Measurements from ENCODE around the gene ARFRP1.
A peak's percentile ranks its signal among the peaks of the same experiment; 100 is the strongest.

ARFRP1 gene

DNA sequence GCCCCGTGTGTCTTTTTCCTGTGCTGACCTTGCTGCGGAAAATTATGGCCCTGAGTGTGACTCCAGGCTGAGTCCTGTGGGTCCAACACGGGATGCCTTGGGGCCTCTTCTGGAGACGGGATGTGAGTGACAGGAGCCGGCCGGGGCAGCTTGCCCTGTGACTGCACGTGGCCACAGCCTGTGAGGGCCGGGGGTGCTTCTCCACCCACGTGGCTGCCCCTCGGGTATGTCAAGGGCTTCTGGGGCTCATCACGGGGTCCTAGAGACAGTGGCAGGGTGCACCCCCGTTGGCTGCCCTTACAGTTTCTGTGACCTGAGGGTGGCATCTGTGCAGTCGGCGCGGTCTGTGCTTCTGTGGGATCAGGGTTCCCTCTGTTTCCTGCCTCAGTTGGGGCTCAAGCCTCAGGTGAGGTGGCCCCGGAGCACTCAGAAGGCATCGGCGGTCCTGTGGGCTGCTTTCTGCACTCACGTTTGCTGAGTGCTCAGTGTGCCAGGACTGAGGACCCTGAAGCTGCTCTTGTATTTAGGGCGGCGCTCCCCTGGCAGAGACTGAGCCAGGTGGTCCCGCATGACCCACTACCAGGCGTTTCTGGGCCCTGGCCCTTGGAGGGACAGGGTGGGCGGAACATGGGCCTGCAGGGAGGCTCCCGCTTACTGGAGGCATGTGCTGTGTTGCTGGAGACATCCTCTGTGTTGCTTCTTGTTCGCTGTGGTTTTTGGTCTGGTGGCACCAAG, 44.3 kb downstream of the ARFRP1 start:
- no peaks in the 10 kb centered on the region for H3K9me3 ChIP-seq (ENCODE audit: insufficient read depth, low read depth, low read length)
- no peak overlapping the region for H2AFZ ChIP-seq (ENCODE audit: insufficient read depth, low read length, poor library complexity)
- H4K91ac ChIP-seq (ENCODE audit: low read depth, low read length): no peak overlapping the region
- H3K9ac ChIP-seq (ENCODE audit: low read length): no peak overlapping the region
- no peak overlapping the region for H3K14ac ChIP-seq (ENCODE audit: low read length)
- no peaks in the 10 kb centered on the region for H3K27me3 ChIP-seq (ENCODE audit: insufficient read depth, low read length)
- DNase-seq: no peak
- no peak overlapping the region for H3K4ac ChIP-seq (ENCODE audit: low read depth, low read length)
- no peak overlapping the region for H4K12ac ChIP-seq (ENCODE audit: low read depth, low read length)
- H3K4me1 ChIP-seq (ENCODE audit: control insufficient read depth in 1 of 2, insufficient read depth in 2 of 2, low read length in 2 of 2): peaks cover 5 to 7% of the 10 kb centered on the region in 2 experiments
- no CpG with 5 or more reads among the region's 26 CpGs for WGBS (ENCODE audit: extremely low coverage, insufficient coverage, insufficient read length)
- H3K23ac ChIP-seq (ENCODE audit: low read length): no peak overlapping the region
- no peak overlapping the region for H2BK12ac ChIP-seq (ENCODE audit: low read length)
- H2BK5ac ChIP-seq (ENCODE audit: low read depth, low read length, poor library complexity): no peak overlapping the region
- H3K27ac ChIP-seq (ENCODE audit: low read depth, low read length): no peak overlapping the region
- no peak overlapping the region for H4K8ac ChIP-seq (ENCODE audit: low read depth, low read length)
- no peak overlapping the region for H3K4me2 ChIP-seq (ENCODE audit: low read length)
- H2BK120ac ChIP-seq (ENCODE audit: insufficient read depth, low read length, poor library complexity): no peak overlapping the region
- H3K4me3 ChIP-seq (ENCODE audit: low read depth, low read length): no peak overlapping the region
- peaks cover 4% of the 10 kb centered on the region for H3K79me2 ChIP-seq (ENCODE audit: control insufficient read depth, insufficient read depth, low read length, poor library complexity)
- no peak overlapping the region for H3K18ac ChIP-seq (ENCODE audit: low read length)
- peaks cover 6% of the 10 kb centered on the region for H3K79me1 ChIP-seq (ENCODE audit: low read length)
- H3K36me3 ChIP-seq (ENCODE audit: control insufficient read depth in 1 of 2, insufficient read depth in 2 of 2, low read length in 2 of 2): peaks cover 61 to 70% of the 10 kb centered on the region in 2 experiments
- H2AK5ac ChIP-seq (ENCODE audit: low read length): no peak overlapping the region

- H4K8ac ChIP-seq (ENCODE audit: low read depth, low read length): no peak overlapping the region
- H3K4me1 ChIP-seq (ENCODE audit: control insufficient read depth in 1 of 2, insufficient read depth in 2 of 2, low read length in 2 of 2): peaks cover 5 to 9% of the 10 kb centered on the region in 2 experiments
- no peak overlapping the region for H3K14ac ChIP-seq (ENCODE audit: low read length)
- peaks cover 54 to 63% of the 10 kb centered on the region in 2 experiments for H3K36me3 ChIP-seq (ENCODE audit: control insufficient read depth in 1 of 2, insufficient read depth in 2 of 2, low read length in 2 of 2)
- H3K4me2 ChIP-seq (ENCODE audit: low read length): no peak overlapping the region
- no peak overlapping the region for H2BK120ac ChIP-seq (ENCODE audit: insufficient read depth, low read length, poor library complexity)
- H2AK5ac ChIP-seq (ENCODE audit: low read length): no peak overlapping the region
- no peak overlapping the region for H3K23ac ChIP-seq (ENCODE audit: low read length)
- no peaks in the 10 kb centered on the region for H3K9me3 ChIP-seq (ENCODE audit: insufficient read depth, low read depth, low read length)
- no peak for DNase-seq
- H3K9ac ChIP-seq (ENCODE audit: low read length): no peak overlapping the region
- H3K79me1 ChIP-seq (ENCODE audit: low read length): peaks cover 10% of the 10 kb centered on the region
- H4K91ac ChIP-seq (ENCODE audit: low read depth, low read length): no peak overlapping the region
- no peak overlapping the region for H3K4me3 ChIP-seq (ENCODE audit: low read depth, low read length)
- H2AFZ ChIP-seq (ENCODE audit: insufficient read depth, low read length, poor library complexity): no peak overlapping the region
- H3K4ac ChIP-seq (ENCODE audit: low read depth, low read length): no peak overlapping the region
- no peak overlapping the region for H4K12ac ChIP-seq (ENCODE audit: low read depth, low read length)
- no peak overlapping the region for H3K18ac ChIP-seq (ENCODE audit: low read length)
- no CpG with 5 or more reads among the region's 9 CpGs for WGBS (ENCODE audit: extremely low coverage, insufficient coverage, insufficient read length)
- no peak overlapping the region for H3K27ac ChIP-seq (ENCODE audit: low read depth, low read length)
- no peak overlapping the region for H2BK5ac ChIP-seq (ENCODE audit: low read depth, low read length, poor library complexity)
- H3K79me2 ChIP-seq (ENCODE audit: control insufficient read depth, insufficient read depth, low read length, poor library complexity): peaks cover 4% of the 10 kb centered on the region
- H3K27me3 ChIP-seq (ENCODE audit: insufficient read depth, low read length): no peaks in the 10 kb centered on the region
- no peak overlapping the region for H2BK12ac ChIP-seq (ENCODE audit: low read length)
Observed at GRCh38 chr20:63662813-63663189, 45.0 kb downstream of the ARFRP1 start.

- Histone ChIP-seq H3K18ac (ENCODE audit: low read length) (no peak overlapping the region), H4K91ac (ENCODE audit: low read depth, low read length) (no peak overlapping the region), H3K79me1 (ENCODE audit: low read length) (peaks cover 10% of the 10 kb centered on the region), H3K9ac (ENCODE audit: low read length) (no peak overlapping the region), H3K23ac (ENCODE audit: low read length) (no peak overlapping the region), H3K4ac (ENCODE audit: low read depth, low read length) (no peak overlapping the region), H3K27ac (ENCODE audit: low read depth, low read length) (no peak overlapping the region), H3K14ac (ENCODE audit: low read length) (no peak overlapping the region), H3K9me3 (ENCODE audit: insufficient read depth, low read depth, low read length) (no peaks in the 10 kb centered on the region), H2BK120ac (ENCODE audit: insufficient read depth, low read length, poor library complexity) (no peak overlapping the region), H2AFZ (ENCODE audit: insufficient read depth, low read length, poor library complexity) (no peak overlapping the region), H4K8ac (ENCODE audit: low read depth, low read length) (no peak overlapping the region), H3K79me2 (ENCODE audit: control insufficient read depth, insufficient read depth, low read length, poor library complexity) (peaks cover 4% of the 10 kb centered on the region), H3K4me2 (ENCODE audit: low read length) (no peak overlapping the region), H3K4me3 (ENCODE audit: low read depth, low read length) (no peak overlapping the region), H2AK5ac (ENCODE audit: low read length) (no peak overlapping the region), H3K4me1 (ENCODE audit: control insufficient read depth in 1 of 2, insufficient read depth in 2 of 2, low read length in 2 of 2) (peaks cover 5 to 12% of the 10 kb centered on the region in 2 experiments), H4K12ac (ENCODE audit: low read depth, low read length) (no peak overlapping the region), H3K36me3 (ENCODE audit: control insufficient read depth in 1 of 2, insufficient read depth in 2 of 2, low read length in 2 of 2) (peaks cover 48 to 57% of the 10 kb centered on the region in 2 experiments), H3K27me3 (ENCODE audit: insufficient read depth, low read length) (no peaks in the 10 kb centered on the region), H2BK5ac (ENCODE audit: low read depth, low read length, poor library complexity) (no peak overlapping the region), H2BK12ac (ENCODE audit: low read length) (no peak overlapping the region)
- no CpG with 5 or more reads among the region's 33 CpGs for WGBS (ENCODE audit: extremely low coverage, insufficient coverage, insufficient read length)
- DNase-seq: no peak
Observed at GRCh38 chr20:63661959-63662812, 45.6 kb downstream of the ARFRP1 start.

DNA sequence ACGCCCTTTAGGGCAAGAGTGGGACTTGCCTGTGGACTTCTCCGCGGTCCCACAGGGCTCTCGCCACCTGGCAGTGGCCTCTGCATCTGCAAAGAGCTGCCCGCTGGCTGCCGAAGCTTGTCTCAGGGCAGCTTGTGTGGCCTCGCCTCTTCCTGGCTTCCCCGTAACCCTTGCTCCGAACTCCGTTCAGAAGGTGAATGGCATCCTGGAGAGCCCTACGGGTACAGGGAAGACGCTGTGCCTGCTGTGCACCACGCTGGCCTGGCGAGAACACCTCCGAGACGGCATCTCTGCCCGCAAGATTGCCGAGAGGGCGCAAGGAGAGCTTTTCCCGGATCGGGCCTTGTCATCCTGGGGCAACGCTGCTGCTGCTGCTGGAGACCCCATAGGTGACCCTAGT, 46.7 kb downstream of the ARFRP1 start:
- no peak overlapping the region for H4K12ac ChIP-seq (ENCODE audit: low read depth, low read length)
- no peaks in the 10 kb centered on the region for H3K27me3 ChIP-seq (ENCODE audit: insufficient read depth, low read length)
- H3K9ac ChIP-seq (ENCODE audit: low read length): peak overlapping the region; percentile 10
- no peak overlapping the region for H2AFZ ChIP-seq (ENCODE audit: insufficient read depth, low read length, poor library complexity)
- no peak overlapping the region for H3K4me2 ChIP-seq (ENCODE audit: low read length)
- H2BK120ac ChIP-seq (ENCODE audit: insufficient read depth, low read length, poor library complexity): no peak overlapping the region
- no peak overlapping the region for H2BK5ac ChIP-seq (ENCODE audit: low read depth, low read length, poor library complexity)
- peaks cover 4% of the 10 kb centered on the region for H3K79me2 ChIP-seq (ENCODE audit: control insufficient read depth, insufficient read depth, low read length, poor library complexity)
- peaks cover 5 to 12% of the 10 kb centered on the region in 2 experiments for H3K4me1 ChIP-seq (ENCODE audit: control insufficient read depth in 1 of 2, insufficient read depth in 2 of 2, low read length in 2 of 2)
- no peak overlapping the region for H3K23ac ChIP-seq (ENCODE audit: low read length)
- H3K4ac ChIP-seq (ENCODE audit: low read depth, low read length): no peak overlapping the region
- H3K9me3 ChIP-seq (ENCODE audit: insufficient read depth, low read depth, low read length): no peaks in the 10 kb centered on the region
- H2AK5ac ChIP-seq (ENCODE audit: low read length): no peak overlapping the region
- no peak overlapping the region for H2BK12ac ChIP-seq (ENCODE audit: low read length)
- DNase-seq: no peak
- no peak overlapping the region for H4K91ac ChIP-seq (ENCODE audit: low read depth, low read length)
- no peak overlapping the region for H3K14ac ChIP-seq (ENCODE audit: low read length)
- no peak overlapping the region for H3K4me3 ChIP-seq (ENCODE audit: low read depth, low read length)
- H3K79me1 ChIP-seq (ENCODE audit: low read length): peaks cover 10% of the 10 kb centered on the region
- H3K18ac ChIP-seq (ENCODE audit: low read length): no peak overlapping the region
- no CpG with 5 or more reads among the region's 22 CpGs for WGBS (ENCODE audit: extremely low coverage, insufficient coverage, insufficient read length)
- peaks cover 41 to 50% of the 10 kb centered on the region in 2 experiments for H3K36me3 ChIP-seq (ENCODE audit: control insufficient read depth in 1 of 2, insufficient read depth in 2 of 2, low read length in 2 of 2)
- H3K27ac ChIP-seq (ENCODE audit: low read depth, low read length): no peak overlapping the region
- no peak overlapping the region for H4K8ac ChIP-seq (ENCODE audit: low read depth, low read length)
